Gastrocnemius medialis (tissue), 4 donors: ENCODE measurements around the gene PCYT2. TPM values are rescaled to one million over a fixed set of nuclear protein-coding genes. Genes with fewer than 3 reads are reported as not detected.

Source experiments
- ATAC-seq, 2 donors: fragments of 150-250 bp; one replicate each; pipeline ENCODE4 v1.9.1; 2016
- DNase-seq, 2 donors: peaks; one replicate each; pipeline ENCODE4 v3.0.0-alpha.2; 2019
- H3K27ac ChIP-seq, 4 donors: fragments of 200-600 bp; sonication (generic); 1 replicate in 1 of 4; 2 replicates in 3 of 4; pipeline ENCODE4 v1.5.1; 2016 to 2018; ENCODE audit warnings: mild to moderate bottlenecking in 2 of 4, moderate library complexity in 1 of 4
- H3K27me3 ChIP-seq, 3 donors: fragments of 200-600 bp; sonication (generic) in 2 of 3; 1 replicate in 1 of 3; 2 replicates in 2 of 3; pipeline versions ENCODE4 v1.5.1 to v1.6.0; 2016 to 2019; ENCODE audit warnings: mild to moderate bottlenecking in 1 of 3, moderate library complexity in 1 of 3
- H3K36me3 ChIP-seq, 2 donors: fragments of 200-600 bp; sonication (generic) in 1 of 2; one replicate each; pipeline ENCODE4 v1.5.1; 2017 to 2018
- H3K4me1 ChIP-seq, 2 donors: fragments of 200-600 bp; sonication (generic) in 1 of 2; one replicate each; pipeline ENCODE4 v1.5.1; 2016 to 2017; ENCODE audit warnings: mild to moderate bottlenecking in 2 of 2
- H3K4me3 ChIP-seq, 4 donors: fragments of 200-600 bp; sonication (generic) in 3 of 4; 1 replicate in 1 of 4; 2 replicates in 3 of 4; pipeline ENCODE4 v1.5.1; 2016 to 2019; ENCODE audit warnings: mild to moderate bottlenecking in 2 of 4
- H3K9me3 ChIP-seq, 3 donors: fragments of 200-600 bp; sonication (generic) in 2 of 3; 1 replicate in 1 of 3; 2 replicates in 2 of 3; pipeline ENCODE4 v1.5.1; 2016 to 2019
- POLR2A ChIP-seq, 2 donors: fragments of 450-650 bp; IDR thresholded peaks; one replicate each; pipeline ENCODE4 v1.6.1; 2017; ENCODE audit warnings: antibody characterized with exemption in 2 of 2, mild to moderate bottlenecking in 2 of 2, moderate library complexity in 2 of 2
- in situ Hi-C, 4 donors: fragments of 200-750 bp; cut with MboI; loops; one replicate each; pipeline versions ENCODE4 v1.15.0 to v1.8.0; 2017; ENCODE audit warnings: low sequenced_read_pairs in 4 of 4
- intact Hi-C: fragments of 100-400 bp; cut with DNase I; formaldehyde crosslinking; loops from one replicate; pipeline ENCODE4 v1.15.1; 2023; ENCODE audit warnings: low total_unique reads
- total RNA-seq, 4 donors: library from RNA; depleted of rRNA; stranded (reverse); fragments of >200 nt; gene quantifications; one replicate each; pipeline versions ENCODE4 v1.1.0 to v1.2.3, GENCODE V29; 2016
- TF ChIP-seq, protein P1 (sequence below), 5 experiments: fragments of 450-650 bp in 3 of 5; fragments of 200-600 bp in 2 of 5; sonication (generic) in 2 of 5; IDR thresholded peaks in 4 of 5; conservative IDR thresholded peaks in 1 of 5; 1 replicate in 4 of 5; 2 replicates in 1 of 5; pipeline ENCODE4 v1.5.1; 2016 to 2019; ENCODE audit warnings: antibody characterized with exemption in 5 of 5, mild to moderate bottlenecking in 3 of 5, moderate library complexity in 3 of 5

PCYT2 gene
- total RNA-seq, 4 donors from 2014 or later: 22.6 to 44.8 (median 37.1) TPM

DNA sequence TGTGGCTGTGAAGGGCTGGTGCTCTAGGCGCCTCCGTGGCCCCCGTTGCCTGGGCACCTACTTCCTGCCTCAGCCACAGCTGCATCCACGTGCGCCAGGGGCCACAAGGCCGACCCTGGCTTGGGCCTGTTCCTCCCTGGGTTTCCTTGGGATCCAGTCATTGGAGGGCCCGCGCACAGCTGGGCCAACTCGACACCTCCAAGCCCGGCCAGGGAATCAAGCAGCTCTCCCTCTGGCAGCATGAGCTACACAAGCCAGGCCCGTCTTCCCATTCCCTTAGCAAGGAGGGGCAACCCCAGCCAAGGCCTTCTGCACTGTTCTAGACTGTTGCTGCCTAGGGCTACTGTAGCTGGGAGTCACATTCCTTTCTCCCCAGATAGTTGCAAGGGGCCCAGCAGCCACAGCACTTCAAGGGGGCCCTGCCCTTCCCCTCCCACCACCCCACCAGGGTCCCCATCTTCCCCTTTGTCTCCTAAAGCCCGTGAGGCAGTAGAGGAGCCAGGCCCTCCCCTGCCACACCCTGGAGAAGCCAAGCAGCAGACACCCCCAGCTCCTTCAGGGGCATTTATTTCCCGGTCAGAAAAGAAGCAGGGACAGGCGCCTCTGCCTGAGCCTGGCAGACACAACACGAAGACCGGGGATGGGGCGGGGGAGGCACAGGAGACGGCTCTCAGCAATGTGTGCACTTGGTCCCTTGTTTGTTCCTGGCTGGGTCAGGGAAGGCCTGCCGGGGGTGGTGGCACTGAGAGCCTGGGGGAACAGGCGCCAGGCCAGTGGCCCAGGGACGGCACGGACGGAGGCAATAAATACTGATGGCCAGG is 43.8 kb downstream of the PCYT2 start:
- intact Hi-C loops (no loop called here), in situ Hi-C loops (no loop called here)
- peak overlapping the region; percentile 94 to 99 (median 97) for H3K27ac ChIP-seq
- no peaks in the 10 kb centered on the region for H3K27me3 ChIP-seq
- no peak overlapping the region for H3K4me3 ChIP-seq
- no peak for TF ChIP-seq POLR2A (IDR thresholded peaks at IDR 0.05)
- TF ChIP-seq, protein P1, sequence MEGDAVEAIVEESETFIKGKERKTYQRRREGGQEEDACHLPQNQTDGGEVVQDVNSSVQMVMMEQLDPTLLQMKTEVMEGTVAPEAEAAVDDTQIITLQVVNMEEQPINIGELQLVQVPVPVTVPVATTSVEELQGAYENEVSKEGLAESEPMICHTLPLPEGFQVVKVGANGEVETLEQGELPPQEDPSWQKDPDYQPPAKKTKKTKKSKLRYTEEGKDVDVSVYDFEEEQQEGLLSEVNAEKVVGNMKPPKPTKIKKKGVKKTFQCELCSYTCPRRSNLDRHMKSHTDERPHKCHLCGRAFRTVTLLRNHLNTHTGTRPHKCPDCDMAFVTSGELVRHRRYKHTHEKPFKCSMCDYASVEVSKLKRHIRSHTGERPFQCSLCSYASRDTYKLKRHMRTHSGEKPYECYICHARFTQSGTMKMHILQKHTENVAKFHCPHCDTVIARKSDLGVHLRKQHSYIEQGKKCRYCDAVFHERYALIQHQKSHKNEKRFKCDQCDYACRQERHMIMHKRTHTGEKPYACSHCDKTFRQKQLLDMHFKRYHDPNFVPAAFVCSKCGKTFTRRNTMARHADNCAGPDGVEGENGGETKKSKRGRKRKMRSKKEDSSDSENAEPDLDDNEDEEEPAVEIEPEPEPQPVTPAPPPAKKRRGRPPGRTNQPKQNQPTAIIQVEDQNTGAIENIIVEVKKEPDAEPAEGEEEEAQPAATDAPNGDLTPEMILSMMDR (IDR thresholded peaks at IDR 0.05 in 4 of 5, conservative IDR thresholded peaks at IDR 0.05 in 1 of 5): no peak
- H3K4me1 ChIP-seq: peaks cover 53 to 61% of the 10 kb centered on the region in 2 donors
- no peaks in the 10 kb centered on the region for H3K9me3 ChIP-seq
- peaks cover 0 to 21% of the 10 kb centered on the region in 2 donors for H3K36me3 ChIP-seq
- DNase-seq (no peak), ATAC-seq (no peak)

DNA sequence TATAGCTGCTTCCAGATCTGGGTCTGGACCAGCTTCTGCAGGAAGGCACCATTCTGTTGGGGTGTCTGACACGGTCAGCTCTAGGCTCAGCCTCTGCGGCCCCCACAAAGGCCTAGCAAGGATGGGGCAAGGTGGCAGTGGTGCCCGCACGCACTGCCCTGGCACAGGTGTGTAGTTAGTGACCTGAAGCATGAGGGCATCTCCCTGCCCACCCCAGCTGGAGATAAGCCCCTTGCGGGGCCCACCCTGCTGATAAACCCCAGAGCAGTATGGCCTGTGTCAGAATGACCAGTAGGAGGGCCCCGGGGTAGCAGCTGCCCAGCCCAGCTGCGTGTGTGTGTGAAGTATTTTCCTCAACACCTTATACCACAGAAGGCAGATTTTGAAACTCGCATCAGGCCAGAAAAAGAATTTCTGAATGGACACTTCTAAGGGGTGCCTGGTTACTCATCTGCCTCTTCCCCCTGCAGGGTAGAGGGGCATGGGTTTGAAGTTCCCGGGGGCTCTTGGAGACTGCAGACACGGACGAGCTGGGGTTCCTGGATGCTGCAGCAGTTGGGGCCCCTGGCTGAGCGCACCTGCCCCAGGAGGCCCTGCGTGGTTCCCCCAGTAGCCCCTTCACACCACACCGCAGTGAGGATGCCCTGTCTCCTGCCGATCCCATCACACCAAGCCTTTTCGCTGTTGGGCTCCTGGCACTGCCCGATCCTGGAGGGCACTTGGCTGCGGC is 44.6 kb downstream of the PCYT2 start:
- H3K9me3 ChIP-seq: no peaks in the 10 kb centered on the region
- TF ChIP-seq, protein P1 (IDR thresholded peaks at IDR 0.05 in 4 of 5, conservative IDR thresholded peaks at IDR 0.05 in 1 of 5): no peak
- TF ChIP-seq POLR2A (IDR thresholded peaks at IDR 0.05): no peak
- H3K4me3 ChIP-seq: no peak overlapping the region
- peaks cover 0 to 21% of the 10 kb centered on the region in 2 donors for H3K36me3 ChIP-seq
- ATAC-seq (no peak), DNase-seq (no peak)
- in situ Hi-C loops: no loop called here
- intact Hi-C loops: no loop called here
- peaks cover 55 to 62% of the 10 kb centered on the region in 2 donors for H3K4me1 ChIP-seq
- H3K27ac ChIP-seq: peak overlapping the region; percentile 94 to 99 (median 97)
- H3K27me3 ChIP-seq: no peaks in the 10 kb centered on the region

DNA sequence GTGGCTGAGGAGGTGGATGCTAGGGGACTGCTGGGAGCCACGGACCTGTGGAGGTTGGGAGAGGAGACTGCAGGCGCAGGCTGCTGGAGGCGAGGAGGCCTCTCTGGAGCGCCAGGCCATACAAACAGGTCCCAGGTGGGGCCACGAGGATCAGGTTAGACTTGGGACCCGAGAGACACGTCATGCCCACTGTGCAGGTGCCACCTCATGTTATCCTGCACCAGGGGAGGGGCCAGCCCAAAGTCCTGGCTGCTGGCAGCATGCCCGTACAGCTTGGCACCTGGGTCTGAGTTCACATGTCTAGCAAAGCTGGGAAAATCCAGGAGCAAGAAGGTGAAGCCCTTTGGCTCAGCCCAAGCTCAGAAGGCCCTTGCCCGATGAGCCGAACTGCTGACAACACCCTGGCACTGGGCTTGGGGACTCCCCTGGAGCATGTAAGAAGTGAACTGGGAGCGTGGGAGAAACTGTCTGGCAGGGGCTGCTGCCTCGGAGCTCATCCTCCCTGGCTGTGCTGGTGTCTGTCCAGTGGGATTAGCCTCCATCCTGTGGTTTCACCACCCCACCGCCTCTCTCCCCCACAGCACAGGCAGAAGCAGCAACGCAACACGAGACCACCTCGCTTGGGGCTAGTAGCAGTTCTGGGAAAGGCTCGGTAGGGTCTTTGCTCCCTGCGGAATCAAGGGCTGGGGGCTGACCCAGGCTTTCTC is 45.3 kb downstream of the PCYT2 start:
- Histone ChIP-seq H3K36me3 (peaks cover 0 to 21% of the 10 kb centered on the region in 2 donors), H3K27me3 (no peaks in the 10 kb centered on the region), H3K27ac (peak overlapping the region; percentile 4 to 99 (median 70)), H3K4me1 (peaks cover 58 to 64% of the 10 kb centered on the region in 2 donors), H3K9me3 (no peaks in the 10 kb centered on the region), H3K4me3 (no peak overlapping the region)
- ATAC-seq (no peak), DNase-seq (no peak)
- intact Hi-C loops (no loop called here), in situ Hi-C loops (no loop called here)
- TF ChIP-seq POLR2A (IDR thresholded peaks at IDR 0.05): no peak
- TF ChIP-seq, protein P1 (IDR thresholded peaks at IDR 0.05 in 4 of 5, conservative IDR thresholded peaks at IDR 0.05 in 1 of 5): no peak

DNA sequence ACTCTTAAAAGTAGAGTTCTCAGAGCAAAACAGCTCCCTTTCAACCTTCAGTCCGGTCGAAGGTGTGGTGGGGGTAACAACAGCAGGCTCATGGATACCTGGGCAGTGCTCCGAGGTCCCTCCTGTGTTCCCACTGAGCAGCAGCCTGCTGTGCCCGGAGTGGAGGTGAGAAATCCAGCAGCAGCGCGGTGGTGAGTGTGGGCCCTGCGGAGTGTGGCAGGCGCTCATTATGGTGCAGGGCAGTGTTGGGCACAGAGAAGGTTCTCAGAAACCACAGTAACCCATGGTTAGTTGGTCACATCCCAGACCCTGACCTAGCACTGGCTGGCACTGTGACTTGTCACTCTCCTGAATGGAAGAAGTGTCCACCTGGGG is 45.9 kb downstream of the PCYT2 start:
- DNase-seq (no peak), ATAC-seq (no peak)
- Histone ChIP-seq H3K27ac (peak overlapping the region; percentile 1 to 99 (median 49)), H3K4me1 (peaks cover 56 to 63% of the 10 kb centered on the region in 2 donors), H3K4me3 (no peak overlapping the region), H3K27me3 (no peaks in the 10 kb centered on the region), H3K36me3 (peaks cover 0 to 21% of the 10 kb centered on the region in 2 donors), H3K9me3 (no peaks in the 10 kb centered on the region)
- intact Hi-C loops: no loop called here
- in situ Hi-C loops: no loop called here
- TF ChIP-seq POLR2A (IDR thresholded peaks at IDR 0.05): no peak
- TF ChIP-seq, protein P1 (IDR thresholded peaks at IDR 0.05 in 4 of 5, conservative IDR thresholded peaks at IDR 0.05 in 1 of 5): no peak
